Measurements from ENCODE around the gene RSPO3.
A peak's percentile ranks its signal among the peaks of the same experiment; 100 is the strongest.

RSPO3 gene

DNA sequence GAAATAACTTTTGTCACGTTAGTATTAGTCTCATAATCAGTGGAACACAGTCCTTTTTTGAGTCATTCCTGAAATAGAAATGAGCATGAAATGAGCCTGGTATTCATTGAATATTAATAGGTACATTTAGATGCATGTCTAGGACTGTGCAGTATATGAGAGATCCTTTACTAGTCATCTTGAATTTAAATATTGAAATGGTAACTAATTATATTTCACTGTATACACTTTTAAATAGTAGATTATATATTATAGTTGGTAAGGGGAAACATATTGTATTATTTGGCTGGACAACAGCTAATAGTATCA lies 59.4 kb downstream of the RSPO3 start:
- ChIA-PET POLR2A (no interaction called here), CTCF (interaction anchor here (3.2 kb wide), 1 partner anchor 10 kb away, joined by 24 read pairs; no protein-coding TSS in a partner anchor)
- no peak for DNase-seq (ENCODE audit: extremely low spot score)
- no peak for TF ChIP-seq CTCF (IDR thresholded peaks at IDR 0.05; ENCODE audit: control extremely low read depth, extremely low read depth, low read depth, missing control alignments)

GRCh38 chr6:127178746-127179145 lies 60.3 kb downstream of the RSPO3 start:
- ChIA-PET CTCF (interaction anchor here (3.2 kb wide), 1 partner anchor 9 kb away, joined by 24 read pairs; no protein-coding TSS in a partner anchor), POLR2A (no interaction called here)
- no peak for TF ChIP-seq CTCF (IDR thresholded peaks at IDR 0.05; ENCODE audit: control extremely low read depth, extremely low read depth, low read depth, missing control alignments)
- no peak for DNase-seq (ENCODE audit: extremely low spot score)

DNA sequence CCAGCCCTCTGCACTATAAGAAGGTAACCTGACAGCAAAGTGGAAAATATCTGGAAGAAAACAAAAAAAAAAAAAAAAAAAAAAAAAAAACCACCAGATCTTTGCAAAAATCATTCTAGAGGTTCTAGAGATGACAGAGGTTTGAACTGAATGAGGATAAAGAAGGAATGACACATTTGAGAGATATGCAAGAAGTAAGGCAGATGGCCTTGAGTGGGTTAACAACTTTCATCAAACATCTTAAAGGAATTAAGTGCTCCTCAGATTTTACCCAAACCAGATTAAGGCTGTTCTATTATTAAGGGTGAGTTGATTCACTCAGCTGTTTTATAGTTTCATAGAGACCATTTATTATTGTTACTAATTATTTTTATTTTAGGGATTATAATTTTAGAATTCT lies 62.0 kb downstream of the RSPO3 start:
- TF ChIP-seq CTCF (IDR thresholded peaks at IDR 0.05; ENCODE audit: control extremely low read depth, extremely low read depth, low read depth, missing control alignments), result no peak
- DNase-seq (ENCODE audit: extremely low spot score), result no peak
- ChIA-PET CTCF (no interaction called here), POLR2A (no interaction called here)

DNA sequence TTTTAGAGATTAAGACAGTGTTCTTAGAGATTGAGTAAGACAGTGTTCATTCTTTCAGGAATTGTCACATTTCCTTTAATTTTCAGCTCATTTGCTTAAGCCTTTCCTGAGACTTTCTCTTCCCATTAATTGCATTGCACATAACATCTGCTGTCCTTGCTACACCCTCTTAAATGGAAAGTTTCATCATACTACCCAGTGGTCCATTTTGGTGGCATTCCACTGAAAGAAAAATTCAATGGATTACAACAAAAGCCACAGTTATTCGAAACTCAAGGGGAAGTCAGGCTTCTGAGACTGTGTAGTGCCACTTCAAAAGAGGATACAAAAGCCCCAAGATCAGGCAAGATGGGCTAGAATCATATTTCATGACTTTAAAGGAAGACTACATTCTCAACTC lies 64.0 kb downstream of the RSPO3 start:
- ChIA-PET CTCF (interaction anchor here (1.3 kb wide), 1 partner anchor 22 kb away, joined by 5 read pairs; no protein-coding TSS in a partner anchor), POLR2A (no interaction called here)
- no peak for DNase-seq (ENCODE audit: extremely low spot score)
- no peak for TF ChIP-seq CTCF (IDR thresholded peaks at IDR 0.05; ENCODE audit: control extremely low read depth, extremely low read depth, low read depth, missing control alignments)

DNA sequence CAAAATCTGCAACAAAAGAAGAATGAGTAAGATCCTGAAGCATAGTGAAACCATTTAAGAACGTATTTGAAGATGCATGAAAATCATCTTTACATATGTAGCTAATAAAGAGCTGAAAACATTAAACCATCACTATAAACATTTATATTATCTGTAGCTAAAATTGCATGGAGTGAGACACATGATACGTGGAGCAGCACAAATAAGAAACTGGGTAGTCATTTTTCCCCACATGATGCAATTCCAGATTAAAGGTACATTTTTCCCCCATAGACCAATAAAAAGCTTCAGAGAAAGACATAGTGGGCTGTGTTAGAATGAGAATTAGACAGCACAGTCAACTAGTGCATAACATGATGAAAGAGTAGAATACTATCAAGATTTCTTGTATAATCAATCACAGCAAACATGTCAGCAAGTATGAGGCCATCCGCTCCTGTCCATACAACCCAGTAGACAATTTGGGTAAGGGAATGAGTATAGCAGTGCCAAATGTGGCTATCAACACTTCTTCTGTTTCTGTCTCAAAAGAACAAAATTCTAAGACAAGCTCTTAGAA lies 67.0 kb downstream of the RSPO3 start:
- ChIA-PET CTCF (interaction anchor here (1.3 to 4.5 kb wide), 4 partner anchors 8 to 235 kb away, joined by 3 to 24 read pairs (median 8); partner anchors contain the start of gene RNF146), POLR2A (no interaction called here)
- TF ChIP-seq CTCF (IDR thresholded peaks at IDR 0.05; ENCODE audit: control extremely low read depth, extremely low read depth, low read depth, missing control alignments), result no peak
- DNase-seq (ENCODE audit: extremely low spot score), result no peak

GRCh38 chr6:127186889-127187288 lies 68.4 kb downstream of the RSPO3 start:
- ChIA-PET CTCF (interaction anchor here (0.7 to 4.5 kb wide), 13 partner anchors 9 to 352 kb away, joined by 3 to 24 read pairs (median 4); partner anchors contain the start of gene RNF146), POLR2A (no interaction called here)
- peak; percentile 26 for DNase-seq (ENCODE audit: extremely low spot score)
- peak; percentile 52 for TF ChIP-seq CTCF (IDR thresholded peaks at IDR 0.05; ENCODE audit: control extremely low read depth, extremely low read depth, low read depth, missing control alignments)

Data from GM10248 (cell line).